ENCODE measurements around the gene KCNA5. TPM values are rescaled to one million over a fixed set of nuclear protein-coding genes. Genes with fewer than 3 reads are reported as not detected.

KCNA5 gene
- total RNA-seq, 4 donors from 2014 or later: 0.19 to 1.3 TPM; not detected in 2

GRCh38 chr12:5040368-5040767, 3.3 kb upstream of the KCNA5 start:
- TF ChIP-seq, protein P1, sequence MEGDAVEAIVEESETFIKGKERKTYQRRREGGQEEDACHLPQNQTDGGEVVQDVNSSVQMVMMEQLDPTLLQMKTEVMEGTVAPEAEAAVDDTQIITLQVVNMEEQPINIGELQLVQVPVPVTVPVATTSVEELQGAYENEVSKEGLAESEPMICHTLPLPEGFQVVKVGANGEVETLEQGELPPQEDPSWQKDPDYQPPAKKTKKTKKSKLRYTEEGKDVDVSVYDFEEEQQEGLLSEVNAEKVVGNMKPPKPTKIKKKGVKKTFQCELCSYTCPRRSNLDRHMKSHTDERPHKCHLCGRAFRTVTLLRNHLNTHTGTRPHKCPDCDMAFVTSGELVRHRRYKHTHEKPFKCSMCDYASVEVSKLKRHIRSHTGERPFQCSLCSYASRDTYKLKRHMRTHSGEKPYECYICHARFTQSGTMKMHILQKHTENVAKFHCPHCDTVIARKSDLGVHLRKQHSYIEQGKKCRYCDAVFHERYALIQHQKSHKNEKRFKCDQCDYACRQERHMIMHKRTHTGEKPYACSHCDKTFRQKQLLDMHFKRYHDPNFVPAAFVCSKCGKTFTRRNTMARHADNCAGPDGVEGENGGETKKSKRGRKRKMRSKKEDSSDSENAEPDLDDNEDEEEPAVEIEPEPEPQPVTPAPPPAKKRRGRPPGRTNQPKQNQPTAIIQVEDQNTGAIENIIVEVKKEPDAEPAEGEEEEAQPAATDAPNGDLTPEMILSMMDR (IDR thresholded peaks at IDR 0.05): no peak
- ATAC-seq (ENCODE audit: low FRiP score) (no peak), DNase-seq (ENCODE audit: low spot score) (no peak)

DNA sequence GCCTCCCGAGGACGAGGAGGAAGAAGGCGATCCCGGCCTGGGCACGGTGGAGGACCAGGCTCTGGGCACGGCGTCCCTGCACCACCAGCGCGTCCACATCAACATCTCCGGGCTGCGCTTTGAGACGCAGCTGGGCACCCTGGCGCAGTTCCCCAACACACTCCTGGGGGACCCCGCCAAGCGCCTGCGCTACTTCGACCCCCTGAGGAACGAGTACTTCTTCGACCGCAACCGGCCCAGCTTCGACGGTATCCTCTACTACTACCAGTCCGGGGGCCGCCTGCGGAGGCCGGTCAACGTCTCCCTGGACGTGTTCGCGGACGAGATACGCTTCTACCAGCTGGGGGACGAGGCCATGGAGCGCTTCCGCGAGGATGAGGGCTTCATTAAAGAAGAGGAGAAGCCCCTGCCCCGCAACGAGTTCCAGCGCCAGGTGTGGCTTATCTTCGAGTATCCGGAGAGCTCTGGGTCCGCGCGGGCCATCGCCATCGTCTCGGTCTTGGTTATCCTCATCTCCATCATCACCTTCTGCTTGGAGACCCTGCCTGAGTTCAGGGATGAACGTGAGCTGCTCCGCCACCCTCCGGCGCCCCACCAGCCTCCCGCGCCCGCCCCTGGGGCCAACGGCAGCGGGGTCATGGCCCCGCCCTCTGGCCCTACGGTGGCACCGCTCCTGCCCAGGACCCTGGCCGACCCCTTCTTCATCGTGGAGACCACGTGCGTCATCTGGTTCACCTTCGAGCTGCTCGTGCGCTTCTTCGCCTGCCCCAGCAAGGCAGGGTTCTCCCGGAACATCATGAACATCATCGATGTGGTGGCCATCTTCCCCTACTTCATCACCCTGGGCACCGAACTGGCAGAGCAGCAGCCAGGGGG, 979 bp downstream of the KCNA5 start:
- DNase-seq (ENCODE audit: low spot score) (no peak), ATAC-seq (ENCODE audit: low FRiP score) (no peak)
- TF ChIP-seq, protein P1 (IDR thresholded peaks at IDR 0.05): no peak

DNA sequence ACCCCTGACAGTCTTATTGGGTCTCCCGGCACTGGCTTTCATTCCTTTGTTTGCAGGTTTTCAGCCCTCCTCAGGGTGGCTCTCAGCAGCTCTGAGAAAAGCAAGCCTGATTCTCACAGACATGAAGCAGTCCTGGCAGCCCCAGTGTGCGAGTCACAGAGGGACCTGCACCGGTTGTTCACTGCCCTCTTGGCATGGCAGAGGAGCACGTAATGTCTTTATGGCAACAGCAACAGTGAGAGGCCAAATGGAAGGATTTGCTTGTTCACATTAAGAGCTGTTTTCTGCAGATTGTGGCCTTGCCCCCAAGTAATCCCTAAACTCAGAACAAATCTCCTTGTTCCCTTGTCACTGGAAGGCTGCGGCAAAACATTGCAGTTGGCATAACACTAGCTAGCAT, 3.4 kb downstream of the KCNA5 start:
- DNase-seq (ENCODE audit: low spot score) (no peak), ATAC-seq (ENCODE audit: low FRiP score) (no peak)
- TF ChIP-seq, protein P1 (IDR thresholded peaks at IDR 0.05): no peak

DNA sequence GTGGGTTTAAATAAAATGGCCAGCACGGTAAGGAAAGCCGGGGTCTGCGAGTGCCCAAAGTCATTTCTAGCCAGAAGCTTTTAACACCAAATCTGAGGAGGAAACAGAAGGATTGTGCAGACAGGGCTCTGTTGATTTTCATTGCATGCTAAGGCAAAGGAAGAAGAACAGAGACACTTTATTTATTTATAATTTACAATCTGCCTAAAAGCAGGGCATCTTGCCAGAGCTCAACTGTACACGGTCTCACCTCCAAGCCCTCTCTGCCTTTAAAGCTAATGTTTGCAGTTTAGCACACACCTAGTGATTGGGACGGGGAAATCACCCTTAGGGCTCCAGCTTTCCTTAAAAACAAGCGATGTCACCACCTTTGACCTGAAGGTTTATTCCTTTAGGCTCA, 4.0 kb downstream of the KCNA5 start:
- TF ChIP-seq, protein P1 (IDR thresholded peaks at IDR 0.05): no peak
- DNase-seq (ENCODE audit: low spot score): no peak
- no peak for ATAC-seq (ENCODE audit: low FRiP score)

GRCh38 chr12:5050542-5050941, 6.9 kb downstream of the KCNA5 start:
- DNase-seq (ENCODE audit: low spot score) (no peak), ATAC-seq (ENCODE audit: low FRiP score) (no peak)
- TF ChIP-seq, protein P1 (IDR thresholded peaks at IDR 0.05): no peak

- TF ChIP-seq, protein P1 (IDR thresholded peaks at IDR 0.05): no peak
- ATAC-seq (ENCODE audit: low FRiP score): no peak
Measured at GRCh38 chr12:5051334-5051733, 7.7 kb downstream of the KCNA5 start.

GRCh38 chr12:5051913-5052312, 8.2 kb downstream of the KCNA5 start:
- ATAC-seq (ENCODE audit: low FRiP score) (no peak), DNase-seq (ENCODE audit: low spot score) (no peak)
- TF ChIP-seq, protein P1 (IDR thresholded peaks at IDR 0.05): no peak

More at GRCh38 chr12:5051334-5051733, 7.7 kb downstream of the KCNA5 start:
- DNase-seq (ENCODE audit: low spot score): no peak

Data from omental fat pad (tissue), 4 donors.